CD4-positive, alpha-beta T cell treated with Interleukin-6 at 100 ng/mL for 8 hours (primary cell): Measurements from ENCODE around the gene MYRIP.

Experiments used
- DNase-seq: peaks from one replicate; pipeline ENCODE4 v3.0.0-alpha.2; 2020; ENCODE audit warnings: mixed read lengths, low spot score

MYRIP gene

DNA sequence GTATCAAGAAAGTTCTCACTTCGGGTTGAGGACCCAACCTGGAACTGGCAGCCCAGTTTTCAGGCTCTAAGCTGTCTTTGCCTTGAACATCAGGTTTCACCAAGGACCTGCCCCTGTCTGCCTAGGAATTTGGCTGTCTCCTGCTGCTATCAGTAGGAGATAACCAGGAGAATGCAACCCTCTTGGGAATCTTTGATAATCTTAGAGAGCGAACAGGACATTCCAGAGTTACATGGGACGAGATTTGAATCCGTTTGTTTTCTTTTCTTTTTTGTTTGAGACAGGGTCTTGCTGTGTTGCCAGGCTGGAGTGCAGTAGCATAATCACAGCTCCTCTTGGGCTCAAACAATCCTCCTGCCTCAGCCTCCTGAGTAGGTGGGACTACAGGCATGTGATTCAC, 482.1 kb downstream of the MYRIP start:
- DNase-seq, result no peak

DNA sequence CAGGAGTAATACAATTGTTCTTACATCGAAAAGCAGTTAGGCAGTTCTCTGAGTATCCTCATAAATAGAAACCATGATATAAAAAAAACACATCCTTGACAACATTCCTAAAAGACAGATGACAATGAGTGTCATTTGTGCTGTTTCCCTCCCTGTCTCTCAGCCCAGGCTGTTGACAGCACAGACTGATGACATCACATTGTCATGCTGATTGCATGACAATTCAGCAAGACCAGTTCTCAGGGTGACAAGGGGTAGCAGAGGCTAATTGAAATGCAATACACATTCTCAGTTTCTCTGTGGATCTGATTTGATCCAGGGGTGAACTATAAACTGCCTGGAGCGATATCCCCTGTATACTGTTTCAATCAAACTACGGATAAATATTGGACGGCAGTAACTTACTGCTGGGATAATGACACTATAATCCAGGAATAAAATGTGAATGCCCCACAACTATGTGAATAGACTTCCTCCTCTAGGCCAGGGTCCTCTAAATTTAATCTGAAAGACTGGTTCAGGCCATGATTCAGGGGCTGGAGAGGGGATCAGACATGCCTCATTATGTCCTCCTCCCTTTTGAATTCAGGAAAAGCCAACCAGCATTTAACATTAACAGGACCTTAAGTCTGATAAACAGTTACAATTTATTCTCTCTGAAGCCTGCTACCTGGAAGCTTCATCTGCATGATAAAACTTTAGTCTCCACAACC, 483.4 kb downstream of the MYRIP start:
- no peak for DNase-seq

DNA sequence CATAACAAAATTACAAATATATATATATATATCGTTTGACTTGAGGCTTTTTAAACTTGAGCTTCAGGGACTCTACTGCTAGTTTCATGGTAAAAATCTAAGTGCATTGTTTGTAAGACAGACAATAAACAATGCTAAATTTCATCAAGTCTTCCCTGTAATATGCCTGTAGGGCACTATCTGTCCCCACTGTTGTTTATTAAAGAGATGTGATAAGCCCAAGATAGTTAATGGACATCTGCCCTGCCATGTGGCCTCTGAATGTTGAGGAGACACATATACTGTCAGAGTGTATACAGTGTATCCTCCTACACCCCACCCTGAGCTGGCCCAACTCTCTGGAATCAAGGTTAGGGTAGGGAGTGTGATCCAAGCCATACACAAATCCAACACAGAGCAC, 485.0 kb downstream of the MYRIP start:
- DNase-seq, result no peak

DNA sequence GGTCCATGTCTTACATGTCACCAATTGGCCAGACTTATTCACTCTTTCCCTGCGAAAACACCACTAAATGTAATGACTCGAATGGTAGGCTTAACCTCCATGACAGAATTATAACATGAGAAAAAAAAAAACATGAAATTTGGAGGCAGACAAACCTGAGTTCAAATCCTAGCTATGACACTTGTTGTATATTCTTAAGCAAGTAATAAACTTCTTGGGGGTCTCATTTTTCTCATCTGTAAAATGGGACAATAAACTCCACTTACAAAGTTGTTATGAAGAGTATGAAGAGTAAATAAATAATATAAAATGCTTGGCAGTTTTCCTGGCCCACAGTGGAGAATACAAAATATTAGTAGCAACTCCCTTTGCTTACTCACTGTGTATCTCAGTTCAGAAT, 488.7 kb downstream of the MYRIP start:
- DNase-seq, result no peak

DNA sequence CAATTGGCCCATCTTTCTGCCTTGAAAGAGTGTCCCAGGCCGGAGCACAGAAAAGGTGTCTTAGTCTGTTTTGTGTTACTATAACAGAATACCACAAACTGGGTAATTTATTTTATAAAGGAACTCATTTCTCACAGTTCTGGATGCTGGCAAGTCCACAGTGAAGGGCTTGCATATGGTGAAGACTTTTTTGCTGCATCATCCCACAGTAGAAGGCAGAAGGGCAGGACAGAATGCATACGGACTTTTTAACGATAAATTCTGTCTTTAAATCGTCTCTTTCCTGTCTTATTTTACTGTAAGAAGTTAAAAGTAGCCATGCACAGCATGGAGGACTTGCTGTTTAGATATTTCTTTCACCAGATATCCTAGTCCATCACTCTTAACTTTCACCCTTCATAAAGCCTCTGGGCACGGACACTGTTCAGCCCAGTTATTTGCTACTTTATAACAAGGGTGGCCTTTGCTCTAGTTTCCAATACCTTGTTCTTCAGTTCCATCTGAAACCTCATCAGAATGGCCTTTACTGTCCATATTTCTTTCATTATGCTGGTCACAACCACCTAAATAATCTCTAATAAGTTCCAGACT, 489.8 kb downstream of the MYRIP start:
- DNase-seq, result no peak

DNA sequence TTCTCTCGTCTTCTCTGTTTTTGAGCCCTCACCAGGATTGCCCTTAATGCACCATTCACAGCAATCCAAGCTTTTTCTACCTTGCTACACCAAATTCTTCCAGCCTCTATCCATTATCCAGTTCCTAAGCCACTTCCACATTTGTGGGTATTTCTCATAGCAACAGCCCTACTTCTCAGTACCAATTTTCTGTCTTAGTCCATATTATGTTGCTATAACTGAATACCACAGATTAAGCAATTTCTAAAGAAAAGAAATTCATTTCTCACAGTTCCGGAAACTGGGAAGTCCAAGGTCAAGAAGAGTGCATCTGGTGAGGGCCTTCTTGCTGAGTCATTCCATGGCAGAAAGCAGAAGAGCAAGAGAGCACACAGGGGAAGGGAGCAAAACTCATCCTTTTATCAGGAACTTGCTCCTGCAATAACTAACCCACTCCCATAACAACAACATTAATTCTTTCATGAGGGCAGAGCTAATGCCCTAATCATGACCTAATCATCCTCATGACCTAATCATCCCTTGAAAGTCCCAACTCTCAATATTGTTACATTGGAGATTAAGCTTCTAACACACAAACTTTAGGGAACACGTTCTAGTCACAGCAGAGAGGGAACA, 490.4 kb downstream of the MYRIP start:
- no peak for DNase-seq

DNA sequence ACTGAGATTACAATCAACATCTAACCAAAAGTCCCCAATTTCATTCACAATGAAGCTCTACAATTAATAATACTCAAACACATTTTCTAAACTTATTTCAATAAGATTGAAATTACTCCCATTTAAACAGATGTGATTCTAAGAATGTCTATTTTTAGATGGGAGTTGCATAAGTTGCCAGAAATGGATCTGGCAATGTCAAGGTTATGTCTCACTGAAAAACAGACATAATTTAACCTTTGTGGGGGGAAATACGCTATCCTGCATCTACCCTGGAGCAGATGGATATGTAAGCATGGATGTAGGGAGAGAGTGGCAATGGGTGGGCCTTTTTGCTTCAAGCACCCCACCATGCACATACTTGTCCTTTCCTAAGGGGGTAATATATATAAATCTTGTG, 493.4 kb downstream of the MYRIP start:
- DNase-seq, result no peak

DNA sequence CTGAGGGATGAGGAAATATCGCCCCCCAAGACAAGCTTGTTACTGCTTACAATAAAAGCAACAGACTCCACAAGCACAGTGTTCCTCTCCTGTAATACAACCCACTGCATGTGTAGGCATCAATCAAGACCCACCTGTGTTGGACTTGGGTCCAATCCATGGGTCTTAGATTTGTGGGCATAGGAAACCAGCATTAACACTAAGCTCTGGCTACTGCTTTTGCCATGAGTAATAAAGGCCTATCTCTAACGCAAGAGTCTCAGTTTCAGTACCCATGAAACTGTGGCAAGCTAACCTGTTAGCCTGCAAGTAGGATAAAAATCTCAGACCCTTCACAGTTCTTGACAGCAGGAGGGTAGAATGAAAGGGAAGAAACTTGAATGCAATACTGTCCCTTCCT, 494.9 kb downstream of the MYRIP start:
- DNase-seq, result no peak

DNA sequence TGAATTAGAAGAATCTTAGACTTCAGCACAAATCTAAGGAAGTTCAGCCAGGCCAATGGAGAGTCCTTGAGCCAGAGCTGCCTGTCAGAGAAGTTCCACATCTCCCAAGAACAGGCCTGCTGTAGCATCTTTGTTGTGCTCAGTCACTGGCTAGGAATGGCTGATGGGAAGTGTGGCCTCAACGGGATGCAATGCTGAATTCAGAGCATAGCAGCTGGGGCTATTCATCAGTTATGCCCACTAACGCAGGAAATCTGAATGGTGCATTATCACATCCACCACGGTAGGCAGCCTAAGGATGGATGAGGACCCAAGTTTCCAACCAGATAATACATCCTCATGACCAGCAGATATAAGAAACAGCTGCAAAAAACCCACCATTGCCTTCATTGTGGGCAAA, 496.9 kb downstream of the MYRIP start:
- DNase-seq, result no peak

DNA sequence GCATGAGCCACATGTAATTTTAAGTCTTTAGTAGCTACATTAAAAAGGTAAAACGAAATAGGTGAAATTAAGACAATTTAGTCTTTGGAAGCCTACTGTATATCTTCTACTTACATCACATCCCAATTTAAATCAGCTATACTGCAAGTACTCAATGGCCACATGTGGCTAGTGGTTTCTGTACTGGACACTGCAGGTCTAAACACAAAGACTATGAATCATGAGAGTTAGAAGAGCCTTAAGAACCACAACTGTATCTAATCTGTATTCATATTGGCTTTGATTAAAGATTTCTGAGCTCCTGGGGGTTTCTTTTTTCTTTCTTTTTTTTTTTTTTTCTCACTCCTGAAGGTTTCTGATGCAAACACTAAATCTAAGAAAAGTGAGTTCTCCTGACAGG, 497.8 kb downstream of the MYRIP start:
- no peak for DNase-seq

DNA sequence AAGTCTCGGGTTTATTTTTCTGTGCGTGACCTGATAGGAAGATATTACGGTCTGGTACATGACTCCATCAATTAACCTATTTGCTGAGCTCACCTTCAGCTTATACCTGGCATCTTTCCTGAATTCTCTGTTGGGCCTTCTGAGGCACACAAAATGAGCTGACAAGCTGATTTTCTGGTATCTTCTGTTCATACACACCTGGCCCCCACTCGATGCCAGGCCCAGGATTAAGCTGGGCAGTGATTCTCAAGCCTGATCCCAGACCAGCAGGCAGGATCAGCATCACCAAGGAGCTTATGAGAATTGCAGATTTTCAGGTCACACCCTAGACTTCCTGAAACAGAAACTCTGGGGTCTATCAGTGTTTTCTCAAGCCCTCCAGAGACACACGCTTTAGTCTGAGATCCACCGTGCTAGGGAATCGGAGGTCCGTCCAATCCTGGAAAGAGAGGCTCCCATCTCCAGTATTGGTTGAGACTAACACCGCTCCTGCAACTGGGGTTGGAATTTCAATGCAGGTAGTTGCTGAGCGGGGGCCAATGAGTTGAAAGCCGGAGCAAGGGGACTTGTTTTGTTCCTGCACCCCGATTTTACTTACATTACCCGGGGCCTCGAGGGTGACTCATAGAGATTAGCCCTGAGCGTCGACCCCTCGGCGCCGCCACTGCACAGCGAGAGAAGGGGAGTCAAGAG, 499.5 kb downstream of the MYRIP start:
- DNase-seq, result no peak

DNA sequence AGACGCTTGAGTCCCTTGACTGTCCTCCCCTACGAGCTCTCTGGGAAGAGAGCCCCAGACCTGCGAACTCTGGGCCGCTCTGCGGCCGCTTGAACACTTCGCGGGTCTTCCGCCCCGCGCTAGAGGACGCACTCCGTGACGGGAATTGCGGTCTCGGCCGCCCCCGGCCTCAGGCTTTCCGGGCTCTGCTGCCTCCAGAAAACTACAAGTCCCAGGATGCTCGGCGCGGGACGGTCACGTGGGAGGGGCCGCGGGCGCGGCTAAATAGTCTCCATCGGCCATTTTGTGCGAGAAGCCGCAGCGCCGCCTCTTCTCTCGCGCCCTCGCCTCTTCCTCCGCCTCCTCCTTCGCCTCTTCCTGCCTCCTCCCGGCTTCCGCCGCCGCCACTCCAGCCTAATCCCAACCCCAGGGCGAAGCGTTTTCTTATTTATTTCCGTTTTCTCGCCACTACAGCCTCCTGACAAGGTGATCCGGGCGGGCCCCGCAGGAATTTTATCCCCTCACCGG, 500.1 kb downstream of the MYRIP start, which contains the start of gene EIF1B:
TSS of gene EIF1B (plus strand) at position 290 of the 507 bp plus-strand sequence. CDS start 235 bp downstream, outside the sequence.
- peak; percentile 97 for DNase-seq
